ENCODE data around the gene ECHDC1. TPM values are rescaled to one million over a fixed set of nuclear protein-coding genes. Genes with fewer than 3 reads are reported as not detected.

The ECHDC1 gene
- total and polyA plus RNA-seq, 2 donors from 2014 or later, result 44.4 to 76.7 TPM

- no peak overlapping the region for H3K9ac ChIP-seq (ENCODE audit: low read length in 3 of 3)
- DNase-seq (no peak), FAIRE-seq (no peak)
- TF ChIP-seq, protein P1, sequence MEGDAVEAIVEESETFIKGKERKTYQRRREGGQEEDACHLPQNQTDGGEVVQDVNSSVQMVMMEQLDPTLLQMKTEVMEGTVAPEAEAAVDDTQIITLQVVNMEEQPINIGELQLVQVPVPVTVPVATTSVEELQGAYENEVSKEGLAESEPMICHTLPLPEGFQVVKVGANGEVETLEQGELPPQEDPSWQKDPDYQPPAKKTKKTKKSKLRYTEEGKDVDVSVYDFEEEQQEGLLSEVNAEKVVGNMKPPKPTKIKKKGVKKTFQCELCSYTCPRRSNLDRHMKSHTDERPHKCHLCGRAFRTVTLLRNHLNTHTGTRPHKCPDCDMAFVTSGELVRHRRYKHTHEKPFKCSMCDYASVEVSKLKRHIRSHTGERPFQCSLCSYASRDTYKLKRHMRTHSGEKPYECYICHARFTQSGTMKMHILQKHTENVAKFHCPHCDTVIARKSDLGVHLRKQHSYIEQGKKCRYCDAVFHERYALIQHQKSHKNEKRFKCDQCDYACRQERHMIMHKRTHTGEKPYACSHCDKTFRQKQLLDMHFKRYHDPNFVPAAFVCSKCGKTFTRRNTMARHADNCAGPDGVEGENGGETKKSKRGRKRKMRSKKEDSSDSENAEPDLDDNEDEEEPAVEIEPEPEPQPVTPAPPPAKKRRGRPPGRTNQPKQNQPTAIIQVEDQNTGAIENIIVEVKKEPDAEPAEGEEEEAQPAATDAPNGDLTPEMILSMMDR (IDR thresholded peaks at IDR 0.05; ENCODE audit: borderline replicate concordance, extremely low read depth, insufficient read depth), result no peak
- no peak overlapping the region for H3K4me3 ChIP-seq (ENCODE audit: low read length in 3 of 3)
- no peak overlapping the region for H3K27ac ChIP-seq (ENCODE audit: low read depth in 2 of 2, low read length in 2 of 2)
- H3K27me3 ChIP-seq (ENCODE audit: control insufficient read depth, insufficient read depth, low read length), result no peaks in the 10 kb centered on the region
- no peaks in the 10 kb centered on the region for H3K4me1 ChIP-seq (ENCODE audit: control insufficient read depth in 2 of 3, insufficient read depth in 2 of 3, low read depth in 1 of 3, low read length in 3 of 3)
- intact Hi-C loops (cut with DNase I), result no loop called here
- no peaks in the 10 kb centered on the region for H3K9me3 ChIP-seq (ENCODE audit: control insufficient read depth in 2 of 3, insufficient read depth in 1 of 3, low read length in 3 of 3)
- H3K36me3 ChIP-seq (ENCODE audit: control insufficient read depth in 2 of 3, insufficient read depth in 3 of 3, low read length in 3 of 3), result no peaks in the 10 kb centered on the region
Measured at GRCh38 chr6:127243501-127243900, 99.9 kb downstream of the ECHDC1 start.

Other genes starting within 250 kb of the ECHDC1 start
- gene RSPO3, start 224.9 kb downstream of the ECHDC1 start, total RNA-seq, result 8.9 TPM
- 1.2 TPM for gene RSPO3, start 224.9 kb downstream of the ECHDC1 start, polyA plus RNA-seq (ENCODE audit: insufficient read depth, low read depth, low replicate concordance)
- gene RNF146, start 76.7 kb downstream of the ECHDC1 start, total RNA-seq, result 47.5 TPM
- 36.1 TPM for gene RNF146, start 76.7 kb downstream of the ECHDC1 start, polyA plus RNA-seq (ENCODE audit: insufficient read depth, low read depth, low replicate concordance)
- 2.7 TPM for gene KIAA0408, start 115.8 kb upstream of the ECHDC1 start, total RNA-seq
- 0.47 TPM for gene KIAA0408, start 115.8 kb upstream of the ECHDC1 start, polyA plus RNA-seq (ENCODE audit: insufficient read depth, low read depth, low replicate concordance)
- not detected for gene C6orf58, start 233.6 kb upstream of the ECHDC1 start, total RNA-seq
- gene C6orf58, start 233.6 kb upstream of the ECHDC1 start, polyA plus RNA-seq (ENCODE audit: insufficient read depth, low read depth, low replicate concordance), result not detected